GM21529 (cell line): ENCODE results near the gene LRTM2.

Experiments
- ATAC-seq: cut with Tn5 transposase; IDR thresholded peaks from one replicate; pipeline ENCODE4 v1.9.1; 2021; ENCODE audit not compliant: unreplicated experiment

LRTM2 gene

DNA sequence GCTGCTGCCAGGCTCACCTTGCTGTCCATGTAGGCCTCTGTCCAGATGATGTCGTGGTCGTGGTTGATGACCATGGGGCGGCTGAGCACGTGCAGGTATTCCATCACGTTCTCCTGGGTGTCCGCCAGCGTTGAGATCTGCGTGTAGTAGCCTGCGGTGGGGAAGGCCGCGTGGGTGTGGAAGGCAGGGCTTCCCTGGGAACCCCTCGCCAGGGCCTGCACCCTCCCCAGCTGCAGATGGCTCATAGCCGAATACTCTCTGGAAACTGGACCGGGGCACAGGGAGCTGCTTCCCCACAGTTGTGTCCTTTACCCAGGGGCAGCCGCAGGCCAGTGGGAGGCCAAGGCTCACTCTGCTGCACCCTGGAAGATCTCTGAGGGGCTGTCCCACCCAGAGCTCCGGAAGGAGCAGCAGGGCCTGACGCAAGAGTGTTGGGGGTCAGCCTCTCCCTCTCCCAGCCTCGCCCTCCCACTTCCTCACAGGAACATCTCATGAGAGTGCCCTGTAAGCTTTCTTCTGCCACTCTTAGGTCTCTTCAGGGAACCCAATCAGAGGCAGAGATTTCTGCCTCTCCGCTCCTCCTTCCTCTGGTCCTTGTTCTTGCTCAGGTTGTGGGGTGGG is 62.6 kb downstream of the LRTM2 start:
- no peak for ATAC-seq

DNA sequence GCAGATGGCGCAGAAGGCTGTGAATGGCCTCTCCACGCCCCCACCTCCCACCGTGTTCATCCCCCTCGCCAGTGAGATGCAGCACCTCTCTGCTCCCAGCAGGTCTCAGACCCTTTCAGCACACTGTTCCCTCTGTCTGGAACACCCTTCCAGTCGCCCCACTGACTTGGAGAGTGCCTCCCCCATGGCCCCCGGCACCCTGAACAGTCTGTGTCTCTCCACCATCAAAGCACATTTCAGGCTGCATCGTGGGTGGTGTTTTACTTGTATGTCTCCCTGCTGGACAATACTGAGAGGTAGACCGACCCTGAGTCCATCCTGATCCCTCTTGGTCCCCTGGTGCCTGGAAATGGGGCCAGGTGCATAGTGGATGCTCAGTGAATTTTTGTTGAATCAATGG is 63.1 kb downstream of the LRTM2 start:
- ATAC-seq = no peak

DNA sequence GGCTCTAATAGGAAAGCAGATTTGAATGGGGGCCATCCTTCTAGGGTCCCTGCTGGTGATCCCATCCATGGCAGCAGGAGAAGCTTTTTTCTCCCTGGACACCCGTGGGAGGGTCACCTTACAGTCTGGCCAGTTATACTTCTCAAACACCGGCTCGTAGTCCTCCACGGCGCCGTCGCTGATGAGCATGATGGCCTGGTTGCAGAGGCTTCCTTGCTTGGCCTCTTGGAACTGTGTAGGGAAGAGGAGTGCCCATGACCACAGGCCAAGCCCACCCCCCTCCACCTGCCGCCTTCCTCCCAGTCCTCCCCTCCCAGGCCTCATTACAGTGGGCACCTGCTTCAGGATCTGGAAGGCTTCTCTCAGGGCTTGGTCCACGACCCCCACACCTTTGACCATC is 64.3 kb downstream of the LRTM2 start:
- no peak for ATAC-seq

DNA sequence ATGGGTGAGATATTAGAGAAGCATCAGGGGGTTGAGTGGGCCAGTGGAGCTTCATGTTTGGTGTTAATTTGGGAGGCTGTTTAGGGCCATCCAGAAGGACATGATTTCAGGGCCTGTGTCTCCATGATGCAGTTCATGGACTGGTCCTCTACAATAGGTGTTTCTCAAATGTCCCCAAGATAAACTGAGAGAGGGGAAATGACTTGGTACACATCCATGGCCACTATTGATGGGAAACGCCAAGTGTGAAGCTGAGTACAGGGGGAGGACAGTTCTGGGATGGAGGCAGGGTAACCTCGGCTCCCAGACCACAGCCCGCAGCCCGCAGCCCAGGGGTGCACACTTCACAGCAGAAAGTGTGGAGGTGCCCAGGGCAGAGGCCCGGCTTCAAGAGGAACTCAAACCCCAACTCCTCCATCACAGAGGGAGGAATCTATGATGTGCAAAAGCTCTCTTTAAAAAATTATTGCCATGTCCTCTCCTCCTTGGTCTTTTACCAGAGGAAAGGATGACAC is 64.8 kb downstream of the LRTM2 start:
- no peak for ATAC-seq

DNA sequence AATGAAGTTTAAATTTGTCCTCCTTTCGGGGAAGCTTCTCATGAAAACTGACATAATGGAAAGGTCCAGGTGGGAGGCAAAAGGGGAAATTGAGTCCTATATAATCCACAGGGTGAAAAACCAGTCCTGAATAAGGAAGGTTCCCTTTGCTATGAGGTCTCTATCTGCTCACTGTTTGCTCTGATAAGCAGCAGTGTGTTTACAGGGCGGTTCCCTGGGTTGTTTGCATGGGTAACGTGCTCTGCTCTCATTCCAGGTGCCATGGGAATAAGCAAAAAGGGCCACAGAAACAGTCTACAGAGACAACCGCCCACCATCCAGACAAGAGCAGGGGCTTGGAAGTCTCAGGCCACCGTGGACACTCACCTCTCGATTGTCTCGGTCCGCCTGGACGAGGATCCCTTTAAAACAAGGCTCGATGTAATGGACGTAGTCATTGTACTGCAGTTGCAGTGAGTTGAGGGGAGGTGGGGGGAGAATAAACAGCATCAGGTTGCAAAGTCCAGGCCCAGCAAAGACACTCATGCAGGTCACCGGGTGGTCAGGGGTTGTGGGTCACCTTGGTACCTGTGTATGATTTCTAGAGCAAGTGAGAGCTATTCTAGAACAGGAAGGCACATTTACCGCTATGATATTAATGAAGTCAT is 65.4 kb downstream of the LRTM2 start:
- no peak for ATAC-seq
